ENCODE data around the gene DGKZ. TPM values are rescaled to one million over a fixed set of nuclear protein-coding genes. Genes with fewer than 3 reads are reported as not detected.

Gene DGKZ
- total and polyA plus RNA-seq, 2 of the 13 experiments (the other 11 are each of a cell fraction or from before 2014, with no cell fraction given): 15.8 to 20.7 TPM

GRCh38 chr11:46382646-46383403 is 35.6 kb downstream of the DGKZ start (continued):
- TF ChIP-seq TIGD3 (CRISPR knock-in tag; IDR thresholded peaks at IDR 0.05; ENCODE audit: borderline replicate concordance): no peak
- TF ChIP-seq HOXA9 (CRISPR knock-in tag; IDR thresholded peaks at IDR 0.05; ENCODE audit: borderline replicate concordance): no peak
- TF ChIP-seq HOXA3 (CRISPR knock-in tag; IDR thresholded peaks at IDR 0.05): peak; percentile 33; the same call in 1 of the 2 replicates
- TF ChIP-seq ZC3H4 (CRISPR knock-in tag; IDR thresholded peaks at IDR 0.05; ENCODE audit: borderline replicate concordance): no peak
- no peak for TF ChIP-seq ZNF30 (CRISPR knock-in tag; IDR thresholded peaks at IDR 0.05)
- 0 out of 2 replicates have a peak, but pooled peaks have one; percentile 19 for TF ChIP-seq HDAC2 (CRISPR knock-in tag; IDR thresholded peaks at IDR 0.05)
- TF ChIP-seq MYC (CRISPR knock-in tag; IDR thresholded peaks at IDR 0.05; ENCODE audit: borderline replicate concordance): 0 out of 2 replicates have a peak, but pooled peaks have one; percentile 25
- TF ChIP-seq ISX (CRISPR knock-in tag; conservative IDR thresholded peaks at IDR 0.05): no peak
- TF ChIP-seq ZBTB38 (CRISPR knock-in tag; IDR thresholded peaks at IDR 0.05): 0 out of 2 replicates have a peak, but pooled peaks have one; percentile 9
- TF ChIP-seq SRY (CRISPR knock-in tag; IDR thresholded peaks at IDR 0.05): 0 out of 2 replicates have a peak, but pooled peaks have one; percentile 60
- TF ChIP-seq XRCC5 (optimal IDR thresholded peaks at IDR 0.05; ENCODE audit: low read length): peak; percentile 61
- TF ChIP-seq TFE3 (CRISPR knock-in tag; IDR thresholded peaks at IDR 0.05): peak; percentile 51; the same call in 1 of the 2 replicates

Measured in HepG2 (cell line).